Neural cell (in vitro differentiated cells): ENCODE results near the gene NADK.

Source experiments
- EP300 ChIP-seq: fragments of 450-650 bp; conservative IDR thresholded peaks from 2 replicates; pipeline ENCODE4 v1.6.1; 2014; ENCODE audit warnings: antibody characterized with exemption, mild to moderate bottlenecking, moderate library complexity; ENCODE audit not compliant: poor library complexity, severe bottlenecking
- EZH2 ChIP-seq: fragments of 200-600, 300-800 bp; shearing (Covaris generic), sonication (generic); IDR thresholded peaks from 2 replicates; pipeline ENCODE4 v1.6.1; 2014; ENCODE audit warnings: antibody characterized with exemption, low read length, borderline replicate concordance, mild to moderate bottlenecking; ENCODE audit not compliant: insufficient read depth, poor library complexity, severe bottlenecking
- POLR2AphosphoS5 ChIP-seq: IDR thresholded peaks from 2 replicates; pipeline ENCODE4 v1.6.1; 2012
- TAF1 ChIP-seq: IDR thresholded peaks from 2 replicates; pipeline ENCODE4 v1.6.1; 2012; ENCODE audit warnings: low read depth
- TF ChIP-seq, protein P1 (sequence below): fragments of 450-650 bp; IDR thresholded peaks from 2 replicates; pipeline ENCODE4 v1.5.1; 2014; ENCODE audit warnings: antibody characterized with exemption, mild to moderate bottlenecking, moderate library complexity; ENCODE audit not compliant: poor library complexity, severe bottlenecking

DNA sequence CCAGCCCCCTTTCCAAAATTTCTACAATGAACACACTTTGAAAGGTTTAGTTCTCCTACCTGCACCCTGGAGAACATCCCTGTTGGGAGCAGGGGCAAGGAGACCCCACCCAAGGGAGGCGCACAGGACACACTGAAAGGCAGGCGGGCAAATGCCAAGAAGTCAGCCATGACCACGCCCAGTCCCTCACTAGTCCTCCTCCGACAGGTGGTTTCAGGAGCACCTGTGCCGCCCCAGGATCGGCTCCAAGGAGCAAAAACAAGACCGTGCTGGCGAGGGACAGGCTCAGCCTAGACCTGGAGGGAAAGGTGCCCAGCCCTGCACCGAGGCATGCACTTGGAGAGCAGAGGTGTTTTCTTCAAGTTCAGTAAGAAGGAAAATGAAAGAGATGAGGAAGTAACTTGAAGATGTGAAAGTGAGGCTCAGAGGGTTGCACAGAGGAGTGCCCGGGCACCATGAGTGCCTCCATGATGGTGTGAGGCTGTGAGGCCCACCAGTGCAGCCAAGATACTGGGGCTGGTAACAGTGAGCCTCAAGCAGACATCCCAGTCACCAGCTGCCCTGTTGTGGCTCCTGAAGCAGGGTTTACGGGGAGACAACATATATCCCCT, 19.6 kb upstream of the NADK start:
- TF ChIP-seq POLR2AphosphoS5 (no peak), EZH2 (no peak), TAF1 (no peak), EP300 (no peak)
- TF ChIP-seq, protein P1, sequence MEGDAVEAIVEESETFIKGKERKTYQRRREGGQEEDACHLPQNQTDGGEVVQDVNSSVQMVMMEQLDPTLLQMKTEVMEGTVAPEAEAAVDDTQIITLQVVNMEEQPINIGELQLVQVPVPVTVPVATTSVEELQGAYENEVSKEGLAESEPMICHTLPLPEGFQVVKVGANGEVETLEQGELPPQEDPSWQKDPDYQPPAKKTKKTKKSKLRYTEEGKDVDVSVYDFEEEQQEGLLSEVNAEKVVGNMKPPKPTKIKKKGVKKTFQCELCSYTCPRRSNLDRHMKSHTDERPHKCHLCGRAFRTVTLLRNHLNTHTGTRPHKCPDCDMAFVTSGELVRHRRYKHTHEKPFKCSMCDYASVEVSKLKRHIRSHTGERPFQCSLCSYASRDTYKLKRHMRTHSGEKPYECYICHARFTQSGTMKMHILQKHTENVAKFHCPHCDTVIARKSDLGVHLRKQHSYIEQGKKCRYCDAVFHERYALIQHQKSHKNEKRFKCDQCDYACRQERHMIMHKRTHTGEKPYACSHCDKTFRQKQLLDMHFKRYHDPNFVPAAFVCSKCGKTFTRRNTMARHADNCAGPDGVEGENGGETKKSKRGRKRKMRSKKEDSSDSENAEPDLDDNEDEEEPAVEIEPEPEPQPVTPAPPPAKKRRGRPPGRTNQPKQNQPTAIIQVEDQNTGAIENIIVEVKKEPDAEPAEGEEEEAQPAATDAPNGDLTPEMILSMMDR = no peak
